Measurements from ENCODE around the gene OR5J2.

DNA sequence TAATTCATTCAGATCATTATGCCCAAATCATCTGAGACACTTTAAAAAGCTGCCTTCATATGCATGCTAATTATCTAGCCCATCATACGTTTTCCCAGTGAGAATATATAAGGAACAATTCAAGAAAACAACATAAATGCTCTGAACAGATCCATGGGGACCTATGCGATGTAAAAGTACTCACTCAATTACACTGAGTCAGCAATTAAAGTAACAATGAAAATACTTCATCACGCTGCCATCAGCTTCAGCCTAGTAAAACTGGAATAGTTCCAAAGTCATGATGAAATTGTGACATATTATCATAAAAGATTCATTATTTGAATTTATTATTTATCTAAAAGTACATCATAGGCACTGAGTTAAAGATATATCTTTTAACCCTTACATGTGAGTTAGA is 12.6 kb upstream of the OR5J2 start:
- TF ChIP-seq, protein P1, sequence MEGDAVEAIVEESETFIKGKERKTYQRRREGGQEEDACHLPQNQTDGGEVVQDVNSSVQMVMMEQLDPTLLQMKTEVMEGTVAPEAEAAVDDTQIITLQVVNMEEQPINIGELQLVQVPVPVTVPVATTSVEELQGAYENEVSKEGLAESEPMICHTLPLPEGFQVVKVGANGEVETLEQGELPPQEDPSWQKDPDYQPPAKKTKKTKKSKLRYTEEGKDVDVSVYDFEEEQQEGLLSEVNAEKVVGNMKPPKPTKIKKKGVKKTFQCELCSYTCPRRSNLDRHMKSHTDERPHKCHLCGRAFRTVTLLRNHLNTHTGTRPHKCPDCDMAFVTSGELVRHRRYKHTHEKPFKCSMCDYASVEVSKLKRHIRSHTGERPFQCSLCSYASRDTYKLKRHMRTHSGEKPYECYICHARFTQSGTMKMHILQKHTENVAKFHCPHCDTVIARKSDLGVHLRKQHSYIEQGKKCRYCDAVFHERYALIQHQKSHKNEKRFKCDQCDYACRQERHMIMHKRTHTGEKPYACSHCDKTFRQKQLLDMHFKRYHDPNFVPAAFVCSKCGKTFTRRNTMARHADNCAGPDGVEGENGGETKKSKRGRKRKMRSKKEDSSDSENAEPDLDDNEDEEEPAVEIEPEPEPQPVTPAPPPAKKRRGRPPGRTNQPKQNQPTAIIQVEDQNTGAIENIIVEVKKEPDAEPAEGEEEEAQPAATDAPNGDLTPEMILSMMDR (IDR thresholded peaks at IDR 0.05; ENCODE audit: low read length): no peak
- TF ChIP-seq EZH2 (IDR thresholded peaks at IDR 0.05; ENCODE audit: borderline replicate concordance, low read length): no peak

Data from OCI-LY1 (cell line).